NOMO-1 treated with dmso at 0.1 percent for 144 hours (cell line): ENCODE data around the gene OR6K2.

Experiments
- DNase-seq: peaks from one replicate; lab custom pipeline; 2025; ENCODE audit not compliant: unreplicated experiment; lab: John Stamatoyannopoulos, UW

OR6K2 gene

GRCh38 chr1:158686111-158687009 is 14.1 kb downstream of the OR6K2 start, which contains the start of gene SPTA1:
SPTA1 (minus strand) TSS chr1:158686715; CDS start chr1:158686517, 198 bp downstream.
- DNase-seq = peak; percentile 14

DNA sequence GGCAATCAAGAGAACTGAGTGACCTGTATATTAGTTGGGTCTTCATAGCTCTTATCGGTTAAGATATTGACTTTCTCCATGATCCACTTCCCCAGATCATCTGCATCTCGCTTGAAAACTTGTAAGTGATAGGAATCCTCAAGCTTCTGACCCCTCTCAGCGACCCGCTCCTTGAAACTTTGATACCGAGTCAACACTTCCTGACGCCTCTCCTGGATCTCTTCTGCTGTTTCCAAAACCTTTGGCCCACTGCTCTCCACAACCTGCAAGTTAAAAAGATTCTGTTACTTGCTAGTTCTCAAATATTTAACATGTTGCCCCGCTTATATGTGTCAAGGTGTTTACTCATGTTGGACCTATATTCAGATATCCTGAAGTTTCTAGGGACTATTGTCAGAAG is 15.4 kb downstream of the OR6K2 start:
- no peak for DNase-seq

- no peak for DNase-seq
These were observed 18.8 kb downstream of the OR6K2 start for GRCh38 chr1:158681606-158682005.

DNA sequence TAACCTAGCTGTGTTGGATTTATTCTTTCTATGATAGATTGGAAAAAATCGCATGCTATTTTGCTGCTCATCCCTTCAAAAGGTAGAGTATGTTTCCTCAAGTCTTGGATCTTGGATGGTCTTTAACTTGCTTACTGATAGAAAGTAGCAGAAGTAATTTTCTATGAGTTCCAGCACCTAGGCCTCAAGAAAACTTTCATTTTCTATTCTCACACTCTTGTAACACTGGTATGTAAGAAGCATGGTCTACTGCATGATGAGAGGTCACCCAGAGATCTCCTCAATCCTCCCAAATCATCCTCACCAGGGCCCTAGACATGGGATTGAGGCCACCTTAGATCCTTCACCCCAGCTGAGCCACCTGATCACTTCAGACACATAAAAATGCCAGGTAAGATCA is 21.2 kb downstream of the OR6K2 start:
- DNase-seq = no peak

GRCh38 chr1:158675563-158676323 is 24.7 kb downstream of the OR6K2 start:
- DNase-seq = no peak

DNA sequence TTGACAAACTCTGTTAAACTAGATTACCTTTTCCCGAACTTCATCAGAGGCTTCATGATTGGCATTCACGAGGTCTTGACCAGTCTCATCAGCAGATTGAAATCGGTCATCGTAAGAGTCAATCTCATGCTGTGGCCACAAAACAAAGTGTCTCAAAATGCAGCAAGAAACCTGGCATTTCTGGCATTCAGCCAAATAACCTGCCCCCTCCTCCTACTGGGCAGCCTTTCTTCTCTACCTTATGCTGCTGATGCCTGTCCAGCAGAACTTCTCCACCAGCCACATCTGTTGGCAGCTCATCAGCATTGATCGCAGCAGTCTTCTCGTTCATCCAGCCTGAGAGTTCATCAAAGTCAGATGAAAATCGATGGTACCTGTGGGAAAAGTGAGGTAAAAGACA is 26.1 kb downstream of the OR6K2 start:
- no peak for DNase-seq

DNA sequence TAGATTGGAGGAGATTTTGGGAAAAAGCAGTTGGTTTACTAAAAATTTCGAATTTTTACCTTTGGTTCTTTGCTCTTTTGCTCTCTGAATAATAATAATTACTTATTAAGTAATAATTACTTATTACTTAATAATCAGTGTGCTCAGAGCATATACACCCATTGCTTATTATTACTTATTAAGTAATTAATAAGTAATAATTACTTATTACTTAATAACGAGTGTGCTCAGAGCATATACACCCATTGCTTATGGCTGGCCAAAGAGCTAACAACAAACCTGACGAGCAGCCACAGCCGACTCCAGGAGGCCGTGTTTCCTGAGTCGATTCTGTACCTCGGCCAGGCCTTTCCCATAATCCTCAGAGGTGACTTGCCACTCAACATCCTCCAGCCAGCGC is 34.4 kb downstream of the OR6K2 start:
- DNase-seq = no peak

GRCh38 chr1:158654571-158654970 is 45.9 kb downstream of the OR6K2 start:
- DNase-seq = no peak

DNA sequence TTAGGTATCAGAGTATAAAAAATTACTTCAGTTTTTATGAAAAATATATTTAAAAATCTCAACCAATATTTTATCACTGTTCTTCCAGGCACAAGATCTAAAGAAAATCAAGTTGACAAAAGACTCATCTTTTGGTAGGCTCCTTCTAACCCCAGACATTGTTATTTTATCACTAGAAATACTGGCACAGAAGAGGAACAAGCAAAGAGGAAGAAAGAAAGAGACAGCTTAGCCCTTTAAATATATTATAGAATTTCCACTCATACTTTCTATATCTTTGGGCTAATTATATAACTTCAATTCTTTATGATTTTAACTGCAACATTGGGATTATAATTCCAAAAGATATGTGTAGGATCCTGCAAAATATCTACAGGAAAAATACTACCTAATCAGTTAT is 46.4 kb downstream of the OR6K2 start:
- DNase-seq = peak; percentile 11

DNA sequence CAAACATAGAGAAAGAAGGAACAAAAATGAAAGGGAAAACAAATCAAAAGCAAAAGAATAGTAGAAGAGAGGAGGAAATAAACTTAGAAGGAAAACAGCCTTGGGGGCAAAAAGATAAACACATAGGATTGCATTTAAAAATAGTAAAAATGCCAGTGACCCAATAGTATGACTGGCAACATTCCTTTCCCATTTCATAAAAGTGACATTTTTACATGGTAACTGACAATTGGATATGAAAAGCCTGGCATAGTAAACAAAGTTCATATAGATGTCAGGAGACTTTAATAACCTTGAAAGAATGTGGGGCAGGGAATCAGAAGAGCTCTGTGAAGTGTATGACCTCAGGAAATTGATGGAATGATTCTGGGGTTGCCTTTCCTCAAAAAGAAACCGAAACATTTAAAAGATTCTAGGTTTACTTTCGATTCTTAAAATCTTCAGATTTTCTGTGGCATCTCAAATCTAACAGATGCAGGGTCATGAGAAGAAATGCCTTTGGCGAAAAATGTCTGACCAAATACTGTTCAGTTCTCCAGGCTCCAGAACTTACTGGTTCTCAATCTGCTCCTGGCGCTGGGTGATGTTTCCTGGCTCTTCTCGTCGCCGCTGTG is 47.6 kb downstream of the OR6K2 start:
- no peak for DNase-seq
